ENCODE results near the gene EREG. TPM values are rescaled to one million over a fixed set of nuclear protein-coding genes. Genes with fewer than 3 reads are reported as not detected.
A peak's percentile ranks its signal among the peaks of the same experiment; 100 is the strongest.

The EREG gene
- total RNA-seq, 1 experiment from 2014 or later, result 33.8 TPM

DNA sequence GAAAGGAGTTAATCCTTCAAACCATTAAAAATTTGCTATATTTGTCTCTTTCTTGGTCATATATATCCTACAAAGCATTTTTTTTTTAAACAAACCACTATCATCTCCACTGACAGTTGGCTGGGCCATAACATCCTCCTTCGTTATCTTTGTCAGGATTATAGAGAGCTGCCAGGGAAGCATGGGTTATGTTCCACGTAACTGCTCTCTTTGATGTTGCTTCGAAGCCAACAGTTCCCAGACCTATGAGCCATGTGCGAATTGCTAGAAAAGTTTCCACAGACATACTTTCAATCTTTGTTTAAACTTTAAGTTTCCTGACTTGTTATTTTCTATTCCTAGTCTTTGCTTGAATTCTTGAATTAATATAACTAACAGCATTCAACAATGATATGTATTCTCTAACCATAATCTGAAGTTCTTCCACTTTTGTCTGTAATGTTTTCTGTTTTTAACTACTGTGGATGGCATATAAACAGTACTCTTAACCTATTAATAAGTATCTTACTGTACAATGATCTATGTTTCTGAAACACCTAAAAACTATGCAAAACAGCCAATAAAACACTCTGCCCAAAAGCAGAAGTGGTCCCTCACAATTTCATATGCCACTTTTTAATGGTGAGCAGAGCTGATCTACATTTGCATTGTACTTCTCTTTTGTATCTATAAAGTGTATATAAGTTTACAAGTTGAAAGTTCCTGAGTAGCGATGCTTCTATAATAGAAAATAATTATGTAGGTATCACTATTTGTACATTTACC is 37.9 kb downstream of the EREG start:
- no peak for DNase-seq (ENCODE audit: low read depth)
- in situ Hi-C loops (cut with HindIII; ENCODE audit: low pct_unique_long_range_greater_than_20kb, low sequenced_read_pairs), result no loop called here

GRCh38 chr4:74407891-74408290 is 42.9 kb downstream of the EREG start:
- in situ Hi-C loops (cut with HindIII; ENCODE audit: low pct_unique_long_range_greater_than_20kb, low sequenced_read_pairs), result no loop called here
- DNase-seq (ENCODE audit: low read depth), result no peak

DNA sequence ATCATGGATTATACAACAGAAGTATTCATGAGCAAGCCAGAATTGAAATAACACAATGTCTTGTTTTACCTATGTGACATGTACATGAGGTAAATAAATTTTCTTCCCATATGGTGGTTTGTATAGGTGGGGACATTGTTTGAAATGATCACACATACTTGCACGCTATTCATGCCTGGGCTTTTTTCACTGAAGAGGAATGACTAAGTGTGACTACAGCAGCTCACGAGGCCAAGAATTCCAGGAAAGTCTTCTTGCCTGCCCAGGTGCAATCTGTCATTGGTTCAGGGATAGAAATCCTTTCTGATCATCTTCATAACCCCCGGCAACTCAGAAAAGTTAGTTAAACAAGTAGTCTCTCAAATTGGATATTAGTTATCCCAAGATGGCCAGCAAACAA is 43.7 kb downstream of the EREG start:
- in situ Hi-C loops (cut with HindIII; ENCODE audit: low pct_unique_long_range_greater_than_20kb, low sequenced_read_pairs), result no loop called here
- no peak for DNase-seq (ENCODE audit: low read depth)

- in situ Hi-C loops (cut with HindIII; ENCODE audit: low pct_unique_long_range_greater_than_20kb, low sequenced_read_pairs), result no loop called here
- no peak for DNase-seq (ENCODE audit: low read depth)
Measured at GRCh38 chr4:74410272-74410671, 45.3 kb downstream of the EREG start.

DNA sequence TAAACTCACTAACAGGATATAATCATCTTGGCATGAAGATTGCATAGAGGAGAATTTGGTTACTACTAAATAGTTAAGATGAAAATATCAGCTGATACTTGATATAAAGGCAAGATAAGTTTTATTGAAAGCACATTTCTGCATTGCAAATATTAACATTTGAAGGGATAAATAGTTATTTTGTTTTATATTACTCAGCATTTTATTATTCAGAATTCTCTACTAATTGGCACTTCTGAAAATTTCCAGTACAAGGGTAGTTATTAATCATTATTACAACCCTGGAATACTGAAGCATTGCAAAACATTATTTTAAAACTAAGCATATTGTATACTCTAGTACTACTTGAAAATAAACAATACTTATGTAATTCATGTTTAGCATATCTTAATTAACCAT is 47.3 kb downstream of the EREG start:
- DNase-seq (ENCODE audit: low read depth), result no peak
- in situ Hi-C loops (cut with HindIII; ENCODE audit: low pct_unique_long_range_greater_than_20kb, low sequenced_read_pairs), result no loop called here

GRCh38 chr4:74413265-74413664 is 48.3 kb downstream of the EREG start:
- no peak for DNase-seq (ENCODE audit: low read depth)
- in situ Hi-C loops (cut with HindIII; ENCODE audit: low pct_unique_long_range_greater_than_20kb, low sequenced_read_pairs), result no loop called here

GRCh38 chr4:74414149-74414809 is 49.3 kb downstream of the EREG start:
- no peak for DNase-seq (ENCODE audit: low read depth)
- in situ Hi-C loops (cut with HindIII; ENCODE audit: low pct_unique_long_range_greater_than_20kb, low sequenced_read_pairs), result no loop called here

GRCh38 chr4:74415602-74416300 is 50.8 kb downstream of the EREG start:
- in situ Hi-C loops (cut with HindIII; ENCODE audit: low pct_unique_long_range_greater_than_20kb, low sequenced_read_pairs), result no loop called here
- DNase-seq (ENCODE audit: low read depth), result no peak

GRCh38 chr4:74418063-74418670 is 53.2 kb downstream of the EREG start:
- DNase-seq (ENCODE audit: low read depth), result peak; percentile 49
- in situ Hi-C loops (cut with HindIII; ENCODE audit: low pct_unique_long_range_greater_than_20kb, low sequenced_read_pairs), result no loop called here

- in situ Hi-C loops (cut with HindIII; ENCODE audit: low pct_unique_long_range_greater_than_20kb, low sequenced_read_pairs), result no loop called here
- DNase-seq (ENCODE audit: low read depth), result no peak
Measured at GRCh38 chr4:74420863-74421262, 55.9 kb downstream of the EREG start.

- in situ Hi-C loops (cut with HindIII; ENCODE audit: low pct_unique_long_range_greater_than_20kb, low sequenced_read_pairs), result no loop called here
- DNase-seq (ENCODE audit: low read depth), result no peak
Measured at GRCh38 chr4:74423104-74423503, 58.2 kb downstream of the EREG start.

GRCh38 chr4:74424111-74424510 is 59.2 kb downstream of the EREG start:
- no peak for DNase-seq (ENCODE audit: low read depth)
- in situ Hi-C loops (cut with HindIII; ENCODE audit: low pct_unique_long_range_greater_than_20kb, low sequenced_read_pairs), result no loop called here

DNA sequence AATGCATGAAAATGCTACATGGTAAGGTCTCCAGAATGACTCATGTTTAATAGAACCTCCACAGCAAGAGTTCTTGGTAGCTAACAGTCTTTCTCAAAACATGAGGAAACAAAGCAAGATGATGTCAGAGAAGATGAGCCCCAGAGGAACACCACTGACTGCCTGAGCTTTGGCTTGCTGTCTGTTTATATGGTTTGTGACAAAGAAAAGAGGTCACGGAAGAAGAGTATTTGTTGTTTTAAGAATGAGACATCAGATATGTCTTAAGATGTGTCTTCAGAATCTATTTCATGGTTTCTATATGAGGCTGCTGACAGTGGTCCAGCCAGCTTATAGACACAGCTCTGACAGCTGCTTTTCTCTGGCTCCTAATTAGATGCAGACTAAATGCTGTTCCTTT is 61.2 kb downstream of the EREG start:
- no peak for DNase-seq (ENCODE audit: low read depth)
- in situ Hi-C loops (cut with HindIII; ENCODE audit: low pct_unique_long_range_greater_than_20kb, low sequenced_read_pairs), result no loop called here

GRCh38 chr4:74428276-74428675 is 63.3 kb downstream of the EREG start:
- no peak for DNase-seq (ENCODE audit: low read depth)
- in situ Hi-C loops (cut with HindIII; ENCODE audit: low pct_unique_long_range_greater_than_20kb, low sequenced_read_pairs), result no loop called here

DNA sequence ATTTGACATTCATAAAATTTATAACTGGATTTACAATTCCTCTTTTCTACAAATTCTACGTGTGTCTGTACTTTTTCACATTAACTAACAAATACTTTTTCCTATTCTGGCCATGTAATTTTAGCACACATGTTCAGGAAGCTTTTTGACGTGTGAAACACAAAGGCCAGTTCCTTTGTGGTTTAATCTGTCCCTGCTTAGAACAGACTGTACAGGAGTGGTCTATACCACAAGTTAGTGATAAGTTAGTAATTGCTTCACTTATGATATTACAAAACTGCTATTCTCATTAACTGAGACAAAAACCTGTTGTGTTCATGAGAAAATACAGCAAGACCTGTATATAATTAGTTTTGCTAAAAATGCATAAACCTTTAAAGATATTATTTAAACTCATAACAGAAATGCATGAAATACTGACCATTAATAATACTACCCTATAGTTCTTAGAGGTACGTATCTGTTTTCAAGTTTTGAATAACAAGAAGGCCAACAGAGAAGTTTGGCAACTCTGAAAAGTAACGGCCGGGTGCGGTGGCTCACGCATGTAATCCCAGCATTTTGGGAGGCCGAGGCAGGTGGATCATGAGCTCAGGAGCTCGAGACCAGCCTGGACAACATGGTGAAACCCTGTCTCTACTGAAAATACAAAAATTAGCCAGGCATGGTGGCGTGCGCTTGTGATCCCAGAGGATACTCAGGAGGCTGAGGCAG is 66.3 kb downstream of the EREG start:
- DNase-seq (ENCODE audit: low read depth), result no peak
- in situ Hi-C loops (cut with HindIII; ENCODE audit: low pct_unique_long_range_greater_than_20kb, low sequenced_read_pairs), result no loop called here

DNA sequence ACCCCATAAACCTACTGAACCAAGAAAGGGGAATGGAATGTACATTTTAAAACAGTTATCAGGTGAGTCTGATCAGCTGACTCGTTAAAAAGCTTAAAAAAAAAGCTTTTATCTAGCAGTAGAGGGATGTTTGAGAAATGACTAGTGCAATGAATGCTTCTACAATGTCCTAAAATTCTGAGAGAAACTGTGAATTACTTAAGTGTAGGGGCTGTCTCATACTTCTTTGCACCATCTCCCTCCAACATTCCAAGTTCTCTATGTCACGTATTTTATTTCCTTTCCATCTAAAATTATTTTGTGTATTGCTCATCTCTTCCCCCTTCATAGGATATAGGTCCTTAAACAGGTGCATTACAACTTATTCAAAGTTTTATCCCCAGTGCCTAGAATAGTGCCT is 68.1 kb downstream of the EREG start:
- DNase-seq (ENCODE audit: low read depth), result no peak
- in situ Hi-C loops (cut with HindIII; ENCODE audit: low pct_unique_long_range_greater_than_20kb, low sequenced_read_pairs), result no loop called here

GRCh38 chr4:74433541-74434172 is 68.7 kb downstream of the EREG start:
- peak; percentile 18 for DNase-seq (ENCODE audit: low read depth)
- in situ Hi-C loops (cut with HindIII; ENCODE audit: low pct_unique_long_range_greater_than_20kb, low sequenced_read_pairs), result no loop called here

GRCh38 chr4:74435296-74435695 is 70.4 kb downstream of the EREG start:
- in situ Hi-C loops (cut with HindIII; ENCODE audit: low pct_unique_long_range_greater_than_20kb, low sequenced_read_pairs), result no loop called here
- no peak for DNase-seq (ENCODE audit: low read depth)

All from Caki2 (cell line).